ENCODE data around the gene ZW10. TPM values are rescaled to one million over a fixed set of nuclear protein-coding genes. Genes with fewer than 3 reads are reported as not detected.
A peak's percentile ranks its signal among the peaks of the same experiment; 100 is the strongest.

ZW10 gene
- total RNA-seq, 4 donors from 2014 or later: 8.8 to 10.9 (median 9.4) TPM

DNA sequence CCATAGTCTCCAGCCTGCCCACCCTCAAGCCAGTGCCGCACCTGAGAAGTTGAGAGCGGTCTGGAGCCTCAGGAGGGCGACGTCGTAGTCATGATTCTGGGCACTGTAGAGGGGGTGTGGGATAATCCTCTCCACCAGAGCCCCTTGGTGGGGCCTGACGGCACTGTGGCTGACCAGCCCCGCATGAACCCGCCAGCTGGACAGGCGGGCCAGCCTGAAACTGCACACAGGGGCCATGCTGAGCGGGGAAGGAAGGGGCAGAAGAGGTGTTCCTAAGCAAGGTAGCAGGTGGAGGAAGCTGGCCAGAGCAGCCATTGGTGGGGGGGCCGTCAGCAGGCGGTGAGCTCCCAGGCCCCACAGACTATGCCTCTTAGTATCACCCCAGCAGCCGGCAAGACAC lies 80.5 kb downstream of the ZW10 start:
- H3K4me3 ChIP-seq: no peak overlapping the region
- TF ChIP-seq POLR2A (IDR thresholded peaks at IDR 0.05; ENCODE audit: low read depth) (no peak), POLR2AphosphoS5 (IDR thresholded peaks at IDR 0.05) (no peak), EP300 (IDR thresholded peaks at IDR 0.05) (no peak)
- TF ChIP-seq, protein P1, sequence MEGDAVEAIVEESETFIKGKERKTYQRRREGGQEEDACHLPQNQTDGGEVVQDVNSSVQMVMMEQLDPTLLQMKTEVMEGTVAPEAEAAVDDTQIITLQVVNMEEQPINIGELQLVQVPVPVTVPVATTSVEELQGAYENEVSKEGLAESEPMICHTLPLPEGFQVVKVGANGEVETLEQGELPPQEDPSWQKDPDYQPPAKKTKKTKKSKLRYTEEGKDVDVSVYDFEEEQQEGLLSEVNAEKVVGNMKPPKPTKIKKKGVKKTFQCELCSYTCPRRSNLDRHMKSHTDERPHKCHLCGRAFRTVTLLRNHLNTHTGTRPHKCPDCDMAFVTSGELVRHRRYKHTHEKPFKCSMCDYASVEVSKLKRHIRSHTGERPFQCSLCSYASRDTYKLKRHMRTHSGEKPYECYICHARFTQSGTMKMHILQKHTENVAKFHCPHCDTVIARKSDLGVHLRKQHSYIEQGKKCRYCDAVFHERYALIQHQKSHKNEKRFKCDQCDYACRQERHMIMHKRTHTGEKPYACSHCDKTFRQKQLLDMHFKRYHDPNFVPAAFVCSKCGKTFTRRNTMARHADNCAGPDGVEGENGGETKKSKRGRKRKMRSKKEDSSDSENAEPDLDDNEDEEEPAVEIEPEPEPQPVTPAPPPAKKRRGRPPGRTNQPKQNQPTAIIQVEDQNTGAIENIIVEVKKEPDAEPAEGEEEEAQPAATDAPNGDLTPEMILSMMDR (IDR thresholded peaks at IDR 0.05): no peak
- WGBS: 92% methylated on average over 13 of the region's 13 CpGs
- H3K4me1 ChIP-seq: peaks cover 0 to 4% (median 0%) of the 10 kb centered on the region in 4 donors
- intact Hi-C loops (cut with DNase I): no loop called here
- no peaks in the 10 kb centered on the region for H3K27me3 ChIP-seq
- no peaks in the 10 kb centered on the region for H3K9me3 ChIP-seq
- peaks cover 0 to 22% (median 0%) of the 10 kb centered on the region in 4 donors for H3K36me3 ChIP-seq
- no peak overlapping the region for H3K27ac ChIP-seq (replicated peaks in 1 of 4)
- DNase-seq (ENCODE audit: extremely low spot score): no peak

DNA sequence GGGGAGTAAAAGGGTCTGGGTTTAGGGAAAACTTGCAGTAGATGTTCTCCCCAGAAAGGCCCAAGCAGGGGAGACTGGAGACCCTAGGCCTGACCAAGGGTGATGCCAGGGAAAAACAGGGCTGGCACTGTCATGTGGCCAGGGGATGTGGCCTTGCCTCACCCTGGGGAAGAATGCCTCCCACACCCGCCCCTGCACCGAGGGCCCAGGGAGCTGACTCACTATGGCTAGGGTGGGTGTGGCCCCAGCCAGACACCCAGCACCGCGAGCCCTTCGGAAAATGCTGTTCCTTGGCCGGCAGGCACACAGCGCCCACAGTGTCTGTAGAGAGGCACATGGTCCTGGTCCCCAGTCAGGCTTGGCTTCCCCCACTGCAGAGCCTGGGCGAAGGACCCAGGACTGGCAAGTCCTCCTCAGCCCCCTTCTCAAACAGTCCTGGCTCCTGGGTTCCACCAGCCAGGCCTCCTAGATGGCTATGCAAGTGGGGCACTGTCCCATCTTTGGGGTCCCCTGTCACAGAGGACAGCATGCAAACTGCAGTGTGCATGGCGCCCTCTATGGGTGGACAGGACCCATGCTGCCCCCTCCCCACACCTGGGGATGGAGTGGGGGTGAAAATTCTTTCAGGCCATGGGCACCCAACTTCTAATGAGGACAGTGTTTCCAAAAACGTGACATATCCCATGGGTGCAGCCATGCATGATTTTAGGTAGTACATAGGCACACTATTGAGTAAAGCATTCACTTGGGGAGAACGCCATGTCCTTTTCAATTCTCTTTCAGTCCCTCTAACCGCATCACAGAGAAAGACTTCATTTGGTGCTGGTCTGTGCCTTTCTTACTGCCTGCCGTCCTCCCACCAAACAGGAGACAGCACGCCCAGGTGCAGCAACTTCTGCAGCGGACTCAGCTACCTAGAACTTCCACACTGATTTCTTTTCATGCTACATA lies 82.6 kb downstream of the ZW10 start:
- Histone ChIP-seq H3K27me3 (no peaks in the 10 kb centered on the region), H3K36me3 (peaks cover 0 to 9% (median 0%) of the 10 kb centered on the region in 4 donors), H3K9me3 (no peaks in the 10 kb centered on the region), H3K4me1 (peaks cover 0 to 4% (median 0%) of the 10 kb centered on the region in 4 donors), H3K4me3 (no peak overlapping the region), H3K27ac (replicated peaks in 1 of 4) (no peak overlapping the region)
- no peak for TF ChIP-seq POLR2AphosphoS5 (IDR thresholded peaks at IDR 0.05)
- TF ChIP-seq, protein P1 (IDR thresholded peaks at IDR 0.05): peak in 1 of 3 experiments; percentile 18
- intact Hi-C loops (cut with DNase I): no loop called here
- 73% methylated on average over 13 of the region's 15 CpGs for WGBS
- DNase-seq (ENCODE audit: extremely low spot score): no peak

DNA sequence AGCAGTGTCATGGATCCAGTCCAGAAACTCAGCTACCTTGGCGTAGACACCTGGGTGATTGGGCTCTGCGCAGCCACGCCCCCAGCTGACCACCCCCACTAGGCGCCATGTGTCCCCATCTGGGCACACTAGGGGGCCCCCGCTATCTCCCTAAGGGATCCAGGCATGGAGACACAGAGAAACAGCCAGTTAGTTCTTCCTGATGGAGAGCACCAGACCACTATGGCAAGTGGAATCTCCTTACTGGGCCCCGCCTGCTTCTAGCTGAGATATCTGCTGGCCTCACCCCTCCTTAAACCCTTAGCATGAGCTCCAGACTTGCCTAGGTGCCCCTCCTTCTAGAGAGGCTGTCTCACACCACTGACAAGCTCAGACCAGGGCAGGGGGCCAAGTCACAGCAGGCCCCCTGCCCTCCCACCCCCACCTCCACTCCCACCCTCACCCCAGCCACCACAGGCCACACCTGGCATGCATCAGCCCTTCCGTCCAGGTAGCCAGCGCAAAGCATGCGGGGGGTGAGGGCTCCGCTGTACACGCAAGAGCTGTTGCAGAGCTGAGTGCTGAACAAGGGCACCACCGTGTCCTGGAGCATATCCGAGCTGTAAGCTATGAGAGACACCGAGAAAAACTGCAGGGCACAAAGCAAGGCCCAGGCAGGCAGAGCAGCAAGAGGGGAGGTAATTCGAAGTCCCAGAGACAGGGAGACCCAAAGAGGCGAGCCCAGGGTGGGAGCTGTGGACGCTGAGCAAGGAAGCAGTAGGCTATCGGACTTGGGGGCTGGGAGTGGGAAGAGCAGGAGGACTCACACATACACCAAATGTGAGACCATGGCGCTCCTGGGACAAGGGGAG lies 83.5 kb downstream of the ZW10 start:
- Histone ChIP-seq H3K9me3 (no peaks in the 10 kb centered on the region), H3K27me3 (no peaks in the 10 kb centered on the region), H3K4me1 (peaks cover 0 to 4% (median 0%) of the 10 kb centered on the region in 4 donors), H3K4me3 (no peak overlapping the region), H3K36me3 (peaks cover 0 to 4% (median 0%) of the 10 kb centered on the region in 4 donors), H3K27ac (replicated peaks in 1 of 4) (no peak overlapping the region)
- WGBS: 90% methylated on average over 17 of the region's 19 CpGs
- TF ChIP-seq EP300 (IDR thresholded peaks at IDR 0.05) (no peak), POLR2AphosphoS5 (IDR thresholded peaks at IDR 0.05) (no peak), POLR2A (IDR thresholded peaks at IDR 0.05; ENCODE audit: low read depth) (no peak)
- TF ChIP-seq, protein P1 (IDR thresholded peaks at IDR 0.05): no peak
- DNase-seq (ENCODE audit: extremely low spot score): no peak
- intact Hi-C loops (cut with DNase I): no loop called here

DNA sequence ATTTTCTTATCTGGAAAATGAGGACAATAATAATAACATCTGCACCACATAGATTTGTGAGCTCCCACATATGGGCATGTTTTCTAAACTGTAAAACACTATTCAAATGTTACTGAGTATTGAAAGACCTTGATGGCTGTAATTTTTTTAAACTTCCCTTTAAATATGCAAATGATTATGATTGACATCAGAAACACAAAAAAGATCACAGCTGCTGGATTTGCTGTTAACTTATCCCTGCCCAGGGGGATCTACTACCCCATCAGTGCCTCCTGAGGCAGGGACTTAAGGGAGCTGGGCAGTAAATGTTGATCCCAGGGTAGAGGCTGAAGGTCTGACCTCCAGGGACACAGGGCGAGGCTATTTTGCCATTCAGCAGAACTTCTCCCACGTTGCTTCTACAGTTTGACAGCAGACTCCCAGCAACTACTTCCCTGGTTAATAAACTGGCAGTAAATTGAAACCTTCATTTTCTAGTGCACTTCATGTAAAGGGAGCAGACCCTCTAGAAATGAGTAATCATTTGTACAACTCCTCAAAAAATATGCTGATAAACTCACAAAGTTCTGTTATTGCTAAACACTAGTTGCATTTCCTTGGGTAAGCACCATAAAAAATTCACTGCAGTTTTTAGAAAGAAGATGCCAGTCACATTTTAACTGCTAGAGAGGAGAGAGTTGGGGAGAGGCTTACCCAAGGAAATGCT lies 87.7 kb downstream of the ZW10 start:
- 57% methylated on average over 2 of the region's 2 CpGs for WGBS
- H3K9me3 ChIP-seq: no peaks in the 10 kb centered on the region
- H3K27me3 ChIP-seq: no peaks in the 10 kb centered on the region
- H3K4me3 ChIP-seq: no peak overlapping the region
- TF ChIP-seq, protein P1 (IDR thresholded peaks at IDR 0.05): no peak
- no peak for TF ChIP-seq POLR2A (IDR thresholded peaks at IDR 0.05; ENCODE audit: low read depth)
- TF ChIP-seq POLR2AphosphoS5 (IDR thresholded peaks at IDR 0.05): no peak
- TF ChIP-seq EP300 (IDR thresholded peaks at IDR 0.05): no peak
- H3K4me1 ChIP-seq: peaks cover 0 to 16% (median 14%) of the 10 kb centered on the region in 4 donors
- DNase-seq (ENCODE audit: extremely low spot score): no peak
- intact Hi-C loops (cut with DNase I): no loop called here
- H3K27ac ChIP-seq (replicated peaks in 1 of 4): no peak overlapping the region
- H3K36me3 ChIP-seq: no peaks in the 10 kb centered on the region

All from esophagus muscularis mucosa (tissue), 4 donors.